ENCODE data around the gene CALR3. TPM values are rescaled to one million over a fixed set of nuclear protein-coding genes. Genes with fewer than 3 reads are reported as not detected.

Gene CALR3
- total RNA-seq, 4 donors from 2014 or later, result not detected

DNA sequence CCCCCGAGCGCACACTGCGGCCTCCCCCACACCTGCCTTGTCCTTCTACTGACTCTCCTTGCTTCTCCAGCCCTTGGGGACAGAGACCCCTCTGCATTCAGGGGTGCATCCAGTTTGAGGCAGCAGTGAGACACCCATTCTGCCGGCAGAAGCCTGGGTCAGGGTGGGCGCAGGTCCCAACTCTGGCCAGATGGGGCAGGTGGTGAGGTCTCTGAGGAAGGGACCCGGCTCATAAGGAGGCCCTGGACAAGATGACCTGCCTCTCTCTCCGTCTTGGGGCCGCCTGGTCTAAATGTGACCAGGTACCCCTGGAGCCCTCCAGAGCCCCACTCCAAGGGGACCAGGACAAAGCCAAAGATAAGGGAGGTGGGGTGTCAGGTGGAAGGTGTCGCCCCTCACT lies 40.2 kb upstream of the CALR3 start:
- intact Hi-C loops (cut with DNase I), result no loop called here
- Histone ChIP-seq H3K4me1 (peaks cover 24 to 40% (median 34%) of the 10 kb centered on the region in 4 donors), H3K36me3 (peaks cover 44 to 90% (median 82%) of the 10 kb centered on the region in 4 donors), H3K27ac (replicated peaks in 1 of 4) (no peak overlapping the region), H3K27me3 (no peaks in the 10 kb centered on the region), H3K9me3 (no peaks in the 10 kb centered on the region), H3K4me3 (no peak overlapping the region)
- DNase-seq (ENCODE audit: extremely low spot score), result no peak
- no peak for TF ChIP-seq POLR2A (IDR thresholded peaks at IDR 0.05; ENCODE audit: low read depth)
- WGBS, result 92% methylated on average over 4 of the region's 9 CpGs

GRCh38 chr19:16535381-16535780 lies 39.4 kb upstream of the CALR3 start:
- Histone ChIP-seq H3K36me3 (peaks cover 52 to 97% (median 89%) of the 10 kb centered on the region in 4 donors), H3K4me1 (peaks cover 16 to 32% (median 27%) of the 10 kb centered on the region in 4 donors), H3K9me3 (no peaks in the 10 kb centered on the region), H3K27me3 (no peaks in the 10 kb centered on the region), H3K27ac (replicated peaks in 1 of 4) (no peak overlapping the region), H3K4me3 (no peak overlapping the region)
- no peak for TF ChIP-seq EP300 (IDR thresholded peaks at IDR 0.05)
- WGBS, result 88% methylated on average over 7 of the region's 18 CpGs
- DNase-seq (ENCODE audit: extremely low spot score), result no peak
- intact Hi-C loops (cut with DNase I), result no loop called here

DNA sequence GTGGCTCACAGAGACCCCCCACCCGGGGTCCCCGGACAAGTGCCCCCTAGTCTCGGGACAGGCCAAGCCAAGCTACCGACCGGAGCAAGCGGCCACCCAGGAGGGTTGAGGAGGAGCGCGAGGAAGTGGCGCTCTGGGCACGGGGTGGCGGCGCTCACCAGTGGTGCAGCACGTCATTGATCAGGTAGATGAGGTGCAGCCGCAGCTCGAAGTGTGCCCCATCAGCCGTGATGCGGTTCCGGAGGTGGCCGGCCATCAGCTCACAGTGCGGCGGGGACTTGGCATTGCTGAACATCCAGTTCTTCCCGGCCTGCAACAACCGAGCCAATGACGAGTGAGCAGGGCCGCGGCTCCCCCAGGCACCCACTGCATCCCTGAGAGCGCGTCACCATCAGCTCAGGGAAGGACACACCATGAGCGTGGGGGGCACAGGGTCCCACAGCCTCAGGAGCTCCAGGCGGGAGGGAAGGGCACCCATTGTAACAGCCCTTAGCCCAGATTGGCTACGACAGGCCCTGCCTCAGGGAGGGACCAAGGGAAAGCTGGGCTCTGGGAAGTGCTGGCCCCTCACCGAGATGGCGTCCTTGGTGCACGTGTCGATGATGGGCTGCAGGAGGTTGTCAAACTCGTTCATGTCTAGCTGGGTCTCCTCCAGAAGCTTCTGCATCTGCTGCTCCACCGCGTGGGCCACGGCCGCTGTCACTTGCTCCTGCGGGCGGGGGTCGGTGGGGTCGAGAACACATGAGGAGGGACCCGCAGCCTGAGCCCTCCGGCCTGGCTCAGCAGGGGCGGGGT lies 36.7 kb upstream of the CALR3 start:
- H3K4me1 ChIP-seq, result peaks cover 0 to 6% (median 3%) of the 10 kb centered on the region in 4 donors
- WGBS, result 87% methylated on average over 37 of the region's 47 CpGs
- peaks cover 78 to 100% (median 99%) of the 10 kb centered on the region in 4 donors for H3K36me3 ChIP-seq
- no peak for TF ChIP-seq POLR2AphosphoS5 (IDR thresholded peaks at IDR 0.05)
- TF ChIP-seq EP300 (IDR thresholded peaks at IDR 0.05), result no peak
- TF ChIP-seq POLR2A (IDR thresholded peaks at IDR 0.05; ENCODE audit: low read depth), result no peak
- TF ChIP-seq, protein P1, sequence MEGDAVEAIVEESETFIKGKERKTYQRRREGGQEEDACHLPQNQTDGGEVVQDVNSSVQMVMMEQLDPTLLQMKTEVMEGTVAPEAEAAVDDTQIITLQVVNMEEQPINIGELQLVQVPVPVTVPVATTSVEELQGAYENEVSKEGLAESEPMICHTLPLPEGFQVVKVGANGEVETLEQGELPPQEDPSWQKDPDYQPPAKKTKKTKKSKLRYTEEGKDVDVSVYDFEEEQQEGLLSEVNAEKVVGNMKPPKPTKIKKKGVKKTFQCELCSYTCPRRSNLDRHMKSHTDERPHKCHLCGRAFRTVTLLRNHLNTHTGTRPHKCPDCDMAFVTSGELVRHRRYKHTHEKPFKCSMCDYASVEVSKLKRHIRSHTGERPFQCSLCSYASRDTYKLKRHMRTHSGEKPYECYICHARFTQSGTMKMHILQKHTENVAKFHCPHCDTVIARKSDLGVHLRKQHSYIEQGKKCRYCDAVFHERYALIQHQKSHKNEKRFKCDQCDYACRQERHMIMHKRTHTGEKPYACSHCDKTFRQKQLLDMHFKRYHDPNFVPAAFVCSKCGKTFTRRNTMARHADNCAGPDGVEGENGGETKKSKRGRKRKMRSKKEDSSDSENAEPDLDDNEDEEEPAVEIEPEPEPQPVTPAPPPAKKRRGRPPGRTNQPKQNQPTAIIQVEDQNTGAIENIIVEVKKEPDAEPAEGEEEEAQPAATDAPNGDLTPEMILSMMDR (IDR thresholded peaks at IDR 0.05), result no peak
- no peak overlapping the region for H3K4me3 ChIP-seq
- H3K27me3 ChIP-seq, result no peaks in the 10 kb centered on the region
- intact Hi-C loops (cut with DNase I), result no loop called here
- no peaks in the 10 kb centered on the region for H3K9me3 ChIP-seq
- no peak overlapping the region for H3K27ac ChIP-seq (replicated peaks in 1 of 4)
- DNase-seq (ENCODE audit: extremely low spot score), result no peak

DNA sequence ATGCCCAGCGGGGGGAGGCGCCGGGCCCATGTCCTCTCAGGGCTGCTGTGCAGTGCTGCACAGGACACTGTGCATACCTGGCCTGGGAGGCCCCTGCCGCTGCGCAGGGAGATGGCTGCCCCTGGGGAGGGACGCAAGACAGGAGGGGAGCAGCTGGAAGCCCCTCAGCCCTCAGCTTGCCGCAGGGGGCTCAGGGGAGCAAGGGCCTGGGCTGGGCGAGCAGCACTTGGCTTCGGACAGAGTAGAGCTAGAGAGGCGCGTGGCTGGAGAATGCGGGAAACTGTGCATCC lies 35.4 kb upstream of the CALR3 start:
- Histone ChIP-seq H3K9me3 (no peaks in the 10 kb centered on the region), H3K36me3 (peaks cover 91 to 100% (median 100%) of the 10 kb centered on the region in 4 donors), H3K4me3 (no peak overlapping the region), H3K27me3 (no peaks in the 10 kb centered on the region), H3K4me1 (no peaks in the 10 kb centered on the region), H3K27ac (replicated peaks in 1 of 4) (no peak overlapping the region)
- DNase-seq (ENCODE audit: extremely low spot score), result no peak
- 98% methylated on average over 12 of the region's 12 CpGs for whole genome bisulfite sequencing
- intact Hi-C loops (cut with DNase I), result no loop called here
- TF ChIP-seq EP300 (IDR thresholded peaks at IDR 0.05), result no peak
- TF ChIP-seq POLR2A (IDR thresholded peaks at IDR 0.05; ENCODE audit: low read depth), result no peak
- TF ChIP-seq, protein P1 (IDR thresholded peaks at IDR 0.05), result no peak
- no peak for TF ChIP-seq POLR2AphosphoS5 (IDR thresholded peaks at IDR 0.05)

DNA sequence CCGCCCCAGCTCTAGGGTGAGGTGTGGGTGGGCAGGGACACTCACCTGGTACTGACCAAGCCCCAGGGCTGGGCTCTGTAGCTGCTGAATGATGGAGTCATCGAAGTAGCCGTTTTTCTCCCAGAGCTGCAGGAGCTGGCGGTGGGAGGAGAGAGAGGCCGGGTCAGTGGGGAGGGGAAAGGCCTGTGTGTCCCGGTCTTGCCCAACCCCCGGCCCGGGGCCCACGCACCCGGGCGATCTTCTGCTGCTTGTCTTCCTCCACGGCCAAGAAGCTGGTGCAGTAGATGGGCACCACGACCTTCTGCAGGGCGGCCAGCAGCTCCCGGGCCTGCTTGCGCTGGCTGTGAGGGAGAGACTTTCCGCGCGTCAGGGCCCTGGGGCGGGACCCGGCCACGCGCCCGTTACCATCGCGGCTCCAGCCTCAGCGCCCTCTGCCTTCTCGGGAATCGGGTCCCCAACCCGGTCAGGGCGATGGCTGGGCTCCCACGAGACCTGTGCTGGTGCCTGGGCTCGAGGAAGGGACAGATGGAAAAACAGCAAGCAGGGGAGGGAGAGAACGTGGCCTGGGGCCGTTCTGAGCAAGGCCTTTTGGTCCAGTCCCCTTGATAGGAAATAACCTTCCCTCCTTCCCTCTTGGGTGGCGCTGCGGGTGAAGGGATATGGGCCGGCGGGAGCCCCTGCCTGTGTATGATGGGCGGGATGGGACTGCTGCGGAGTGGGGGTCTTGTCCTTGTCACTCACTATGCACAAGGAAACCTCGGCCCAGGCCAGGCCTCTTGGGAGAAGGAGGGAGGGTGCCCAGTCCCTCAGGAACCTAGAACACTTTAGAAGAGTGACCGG lies 34.8 kb upstream of the CALR3 start:
- peaks cover 97 to 100% (median 100%) of the 10 kb centered on the region in 4 donors for H3K36me3 ChIP-seq

More for the DNA sequence above, 34.8 kb upstream of the CALR3 start:
- no peak for TF ChIP-seq POLR2A (IDR thresholded peaks at IDR 0.05; ENCODE audit: low read depth)
- TF ChIP-seq, protein P1 (IDR thresholded peaks at IDR 0.05), result no peak
- TF ChIP-seq POLR2AphosphoS5 (IDR thresholded peaks at IDR 0.05), result no peak
- no peak for TF ChIP-seq EP300 (IDR thresholded peaks at IDR 0.05)
- Histone ChIP-seq H3K9me3 (no peaks in the 10 kb centered on the region), H3K27ac (replicated peaks in 1 of 4) (no peak overlapping the region), H3K4me3 (no peak overlapping the region), H3K4me1 (no peaks in the 10 kb centered on the region), H3K27me3 (no peaks in the 10 kb centered on the region)
- 93% methylated on average over 13 of the region's 43 CpGs for WGBS
- DNase-seq (ENCODE audit: extremely low spot score), result no peak
- intact Hi-C loops (cut with DNase I), result no loop called here
